GM21423 (cell line): ENCODE measurements around the gene TSNAX.
A peak's percentile ranks its signal among the peaks of the same experiment; 100 is the strongest.

Source experiments
- ATAC-seq: cut with Tn5 transposase; IDR thresholded peaks from one replicate; pipeline ENCODE4 v1.9.1; 2021; ENCODE audit warnings: mild to moderate bottlenecking, moderate library complexity; ENCODE audit not compliant: unreplicated experiment

TSNAX gene

DNA sequence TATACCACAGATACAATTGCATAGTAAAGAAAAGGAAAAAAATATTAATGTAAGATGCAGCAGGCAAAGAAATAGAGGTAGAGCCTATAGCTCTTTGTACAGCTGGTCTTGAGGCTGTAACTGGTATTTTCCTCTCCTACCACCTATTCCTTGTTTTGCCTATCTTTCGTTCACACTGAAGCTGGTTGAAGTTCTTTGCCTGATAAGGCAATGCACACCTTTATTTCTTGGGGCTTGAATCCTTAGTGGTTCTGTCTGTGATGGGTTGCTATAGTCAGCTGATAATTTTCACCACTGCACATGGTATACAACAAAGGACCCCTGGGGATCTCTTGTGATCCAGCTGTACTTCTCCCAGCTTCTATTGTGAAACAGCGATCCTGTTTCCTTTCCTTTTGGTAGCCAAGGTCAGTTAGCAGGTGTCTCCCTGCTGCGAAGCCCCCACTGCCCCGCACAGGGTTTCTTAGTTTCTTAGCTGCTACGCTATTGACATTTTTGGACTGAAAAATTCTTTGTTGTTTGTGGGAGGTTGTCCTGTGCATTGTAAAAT lies 9.9 kb upstream of the TSNAX start:
- no peak for ATAC-seq

DNA sequence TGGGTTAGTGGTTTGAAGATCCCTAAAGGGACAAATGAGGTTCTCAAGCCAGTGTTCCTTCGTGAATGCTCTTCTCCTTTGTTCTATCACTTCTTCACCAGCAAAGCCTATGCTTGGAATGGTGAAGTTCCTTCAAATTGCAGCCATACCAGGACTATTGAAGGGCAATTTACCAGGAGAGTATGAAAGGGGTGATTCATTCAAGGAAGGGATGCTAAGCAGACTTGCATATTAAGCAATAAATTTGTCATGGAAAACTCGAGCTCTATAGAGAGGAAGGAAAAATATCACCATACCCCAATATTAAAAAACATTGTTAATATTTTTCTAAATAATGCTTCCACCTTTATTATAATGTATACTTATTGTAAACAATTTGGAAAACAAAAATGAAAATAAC lies 9.3 kb upstream of the TSNAX start:
- no peak for ATAC-seq

DNA sequence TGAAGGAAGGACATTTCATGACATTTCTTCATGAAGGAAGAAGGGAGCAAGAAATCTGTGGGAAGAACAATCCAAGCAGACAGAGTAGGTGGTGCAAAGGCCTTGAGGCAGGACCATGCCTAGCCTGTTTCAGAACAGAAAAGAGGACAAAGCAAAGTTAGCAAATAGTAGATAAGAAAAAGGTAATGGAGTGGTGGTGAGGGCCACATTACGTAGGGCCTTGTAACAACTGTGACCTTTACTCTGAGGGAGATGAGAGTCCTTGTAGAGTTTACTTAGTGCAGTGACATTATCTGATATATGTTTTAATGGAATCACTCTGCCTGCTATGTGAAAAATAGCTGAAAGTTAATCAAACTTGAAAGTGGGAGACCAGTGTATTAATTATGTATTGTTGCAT lies 6.4 kb upstream of the TSNAX start:
- no peak for ATAC-seq

DNA sequence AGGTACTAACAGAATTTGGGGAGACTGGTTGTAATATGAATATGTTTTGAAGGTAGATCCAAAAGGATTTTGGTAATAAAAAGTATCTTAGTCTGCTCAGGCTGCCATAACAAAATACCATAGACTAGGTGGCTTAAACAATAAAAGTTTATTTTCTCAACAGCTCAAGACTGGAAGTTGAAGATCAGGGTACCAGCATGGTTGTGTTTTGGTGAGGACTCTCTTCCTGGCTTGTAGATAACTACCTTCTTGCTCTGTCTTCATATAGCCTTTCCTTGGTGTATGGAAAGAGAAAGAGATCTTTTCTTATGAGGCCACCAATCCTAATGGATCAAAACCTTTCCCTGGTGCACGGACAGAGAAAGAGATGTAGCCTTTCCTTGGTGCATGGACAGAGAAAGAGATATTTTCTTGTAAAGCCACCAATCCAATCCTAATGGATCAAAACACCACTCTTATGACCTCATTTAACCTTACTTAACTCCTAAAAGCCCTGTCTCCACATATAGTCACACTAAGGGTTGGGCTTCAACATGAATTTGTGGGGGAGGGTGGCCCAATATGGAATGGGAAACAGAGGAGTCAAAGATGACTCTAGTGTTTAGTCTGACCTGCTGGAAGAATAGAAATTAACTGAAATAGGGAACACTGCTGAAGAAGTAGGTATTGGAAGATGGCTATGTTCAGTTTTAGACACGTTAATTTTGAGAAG lies 5.4 kb upstream of the TSNAX start:
- no peak for ATAC-seq

DNA sequence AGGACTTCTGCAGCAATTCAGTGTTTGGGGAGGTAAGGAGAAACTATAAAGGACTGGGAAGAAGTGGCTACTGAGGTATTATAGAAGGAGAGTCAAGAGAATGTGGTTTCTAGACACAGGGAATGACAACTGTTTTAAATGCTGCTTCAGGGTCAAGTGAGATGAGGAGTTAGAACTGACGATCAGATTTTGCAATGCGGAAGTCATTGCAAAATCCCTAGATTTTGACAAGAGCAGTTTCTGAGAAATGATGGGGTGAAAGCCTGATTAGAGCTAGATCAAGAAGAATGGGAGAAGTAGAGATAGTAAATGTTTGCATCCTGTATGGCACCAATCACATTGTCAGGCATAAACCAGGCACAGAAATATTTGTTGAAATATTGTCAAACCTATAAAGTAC lies 4.7 kb upstream of the TSNAX start:
- no peak for ATAC-seq

DNA sequence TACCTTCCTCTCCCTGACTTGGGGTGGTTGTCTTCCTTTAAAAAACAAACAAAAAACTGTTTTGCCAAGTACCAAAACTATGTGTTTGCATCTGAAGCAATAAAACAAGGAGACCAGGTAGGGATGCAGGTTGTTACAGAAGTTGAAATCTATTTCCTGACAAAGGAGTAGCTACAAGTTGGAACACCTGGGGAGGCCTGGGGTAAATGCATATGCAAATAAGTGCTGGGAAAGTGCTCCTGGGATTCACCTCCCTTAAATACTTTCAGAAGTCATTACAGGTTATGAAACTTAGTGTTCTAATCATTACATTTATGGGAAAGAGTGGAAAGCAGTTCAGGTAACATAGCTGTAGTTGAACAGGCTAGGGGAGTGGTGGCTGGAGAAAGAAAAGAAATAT lies 1.9 kb upstream of the TSNAX start:
- no peak for ATAC-seq

DNA sequence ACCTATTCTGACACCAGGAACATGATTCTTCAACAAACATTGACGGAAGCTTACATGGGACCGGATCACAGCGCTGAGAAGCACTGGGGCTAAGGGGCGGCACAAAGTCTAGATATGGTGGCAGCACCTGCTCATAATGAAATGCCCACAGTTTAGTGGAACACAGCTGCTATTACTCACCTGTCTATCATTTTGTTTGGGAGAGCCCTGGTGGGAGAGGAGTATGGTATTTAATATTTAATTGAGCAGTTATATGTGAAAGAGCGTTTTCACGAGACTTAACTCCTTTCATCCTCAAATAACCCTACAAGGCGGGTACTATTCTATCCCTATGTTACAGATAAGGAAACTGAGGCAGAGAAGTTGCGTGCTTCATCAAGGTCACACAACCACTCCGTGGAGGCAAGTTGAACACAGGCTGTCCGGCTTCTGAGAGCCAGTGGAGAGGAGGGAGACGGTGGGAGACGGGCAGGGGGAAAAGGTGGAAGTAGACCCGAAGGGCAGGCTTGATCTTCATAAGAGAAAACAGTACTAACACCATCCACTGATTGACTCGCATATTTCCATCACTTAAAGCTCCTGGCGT lies 790 bp upstream of the TSNAX start:
- peak; percentile 14 for ATAC-seq

DNA sequence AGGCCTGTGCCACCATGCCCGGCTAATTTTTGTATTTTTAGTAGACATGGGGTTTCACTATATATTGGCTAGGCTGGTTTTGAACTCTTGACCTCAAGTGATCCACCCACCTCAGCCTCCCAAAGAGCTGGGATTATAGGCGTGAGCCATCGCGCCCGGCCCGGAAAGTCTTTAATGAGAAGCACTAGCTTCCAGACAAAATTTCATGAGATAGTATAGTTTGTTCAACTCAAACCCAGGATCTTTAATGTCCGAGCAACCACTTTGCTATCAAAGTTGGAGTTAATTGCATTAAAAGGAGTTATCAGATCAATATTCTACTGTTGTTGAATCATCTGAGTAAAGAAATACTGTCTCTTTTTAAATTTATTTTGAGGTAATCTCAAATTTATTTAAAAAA lies 4.8 kb downstream of the TSNAX start:
- no peak for ATAC-seq

DNA sequence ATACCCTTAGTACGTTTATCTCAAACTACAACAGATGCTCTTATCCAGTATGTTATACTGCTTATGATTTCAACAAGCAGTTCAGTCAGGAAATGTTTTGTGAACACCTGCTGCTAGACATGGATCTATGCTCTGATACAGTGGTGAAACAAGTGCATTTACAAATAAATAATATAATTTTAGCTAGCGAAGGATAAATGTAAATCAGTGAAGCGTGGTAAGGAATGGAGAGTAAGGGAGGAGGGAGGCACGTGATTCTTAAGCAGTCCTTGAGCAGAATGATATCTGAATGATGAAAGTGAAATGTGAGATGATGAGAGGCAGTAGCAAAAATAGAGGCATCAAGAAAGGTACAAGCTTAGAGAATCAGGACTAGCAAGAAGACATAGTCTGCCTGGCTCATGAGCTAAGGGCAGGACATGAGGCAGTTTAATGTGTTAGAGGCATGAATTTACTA lies 6.3 kb downstream of the TSNAX start:
- ATAC-seq: no peak

DNA sequence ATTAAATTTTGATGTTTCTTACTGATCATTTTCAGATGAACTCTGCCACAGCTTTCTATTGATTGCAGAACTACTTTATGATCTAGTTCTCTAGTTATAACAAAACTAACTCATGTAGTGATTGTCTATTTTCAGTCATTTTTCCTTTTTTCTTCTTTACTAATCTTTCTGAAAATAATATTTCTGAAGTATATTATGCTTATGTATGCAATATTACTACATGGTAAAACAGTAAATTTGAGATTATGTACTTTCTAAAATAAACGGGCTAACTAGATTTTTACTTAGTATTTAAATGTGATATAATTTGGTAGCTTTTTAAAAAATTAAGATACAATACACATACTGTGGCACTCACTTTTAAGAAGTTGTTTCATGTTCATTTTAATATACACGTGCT lies 7.6 kb downstream of the TSNAX start:
- no peak for ATAC-seq

DNA sequence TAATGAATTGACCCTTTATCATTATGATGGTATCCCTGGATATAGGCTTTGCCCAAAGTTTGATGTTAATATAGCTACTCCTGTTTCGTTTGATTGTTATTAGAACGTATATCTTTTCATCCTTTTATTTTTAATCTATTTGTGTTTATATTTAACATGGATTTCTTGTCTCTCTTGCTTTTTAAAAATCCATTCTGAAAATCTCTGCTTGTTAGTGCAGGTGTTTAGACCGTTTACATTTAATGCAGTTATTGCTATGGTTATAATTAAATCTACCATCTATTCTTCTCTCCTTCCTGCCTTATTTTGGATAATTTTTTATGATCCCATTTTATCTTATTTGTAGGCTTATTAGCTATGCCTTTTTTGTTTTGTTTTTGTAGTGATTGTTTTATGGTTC lies 12.4 kb downstream of the TSNAX start:
- no peak for ATAC-seq

DNA sequence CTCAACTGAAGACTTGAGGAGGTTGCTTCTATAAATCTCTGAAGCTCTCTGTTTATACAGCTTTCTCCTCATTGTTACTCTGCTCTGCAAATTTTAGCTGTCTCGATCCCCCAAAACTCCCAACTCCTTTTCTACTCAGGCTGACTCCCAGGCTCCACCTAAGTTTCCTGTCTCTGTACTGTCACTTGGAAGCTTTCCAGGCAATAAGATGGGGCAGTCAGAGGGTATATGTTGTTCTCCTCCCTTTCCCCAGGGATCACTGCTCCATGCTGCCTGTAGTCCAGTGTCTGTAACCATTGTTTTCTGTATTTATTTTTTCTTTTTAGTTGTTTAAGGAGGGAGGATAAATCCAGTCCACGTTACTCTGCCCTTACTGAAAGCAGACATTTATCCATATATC lies 13.4 kb downstream of the TSNAX start:
- ATAC-seq: no peak

DNA sequence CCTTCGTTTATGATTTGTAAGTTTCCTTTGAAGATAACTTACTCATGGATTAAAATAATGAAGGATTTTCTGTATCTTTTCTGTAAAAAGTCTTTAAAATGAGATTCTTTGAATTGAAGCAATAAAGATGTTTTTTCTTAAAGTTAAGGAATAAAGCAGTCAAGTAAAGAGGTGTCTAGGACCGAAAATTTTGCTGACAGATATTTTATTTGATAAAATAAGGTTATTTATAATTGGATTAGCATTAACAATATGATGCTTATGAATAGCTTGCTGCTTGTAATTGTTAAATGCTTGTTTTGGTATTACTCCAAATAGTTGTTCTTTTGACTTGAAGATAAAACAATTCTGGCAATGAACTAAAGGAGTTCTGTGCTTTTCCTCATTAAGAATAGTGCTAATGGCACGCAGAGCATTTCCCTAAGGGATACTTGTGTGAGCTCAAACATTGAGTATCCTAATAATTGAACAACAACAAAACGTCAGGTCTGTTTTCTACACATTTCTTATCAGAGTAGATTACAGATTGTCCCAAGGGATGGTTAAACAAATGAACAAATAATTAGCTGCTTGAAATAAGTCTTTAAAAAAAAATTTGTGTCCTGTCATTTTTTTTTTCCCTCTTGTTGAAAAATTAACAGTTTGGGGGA lies 16.6 kb downstream of the TSNAX start:
- ATAC-seq: no peak

DNA sequence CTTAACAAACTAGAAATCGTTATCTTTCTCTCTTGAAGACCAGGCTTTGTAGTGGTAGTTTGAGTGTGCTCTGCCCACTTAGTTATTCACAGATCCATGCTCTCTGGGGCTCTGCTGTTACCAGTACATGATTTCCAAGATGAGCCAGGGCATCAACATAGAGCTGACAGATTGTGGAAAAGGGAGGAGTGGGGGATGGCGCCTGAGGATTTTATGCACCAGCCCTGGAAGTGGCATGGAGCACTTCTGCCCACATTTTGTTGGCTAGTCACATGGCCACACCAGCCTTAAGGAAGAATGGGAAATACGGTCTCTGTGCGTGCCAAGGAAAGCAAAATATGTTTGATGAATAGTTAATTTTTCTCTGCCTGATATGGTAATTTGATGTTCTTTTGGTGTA lies 18.2 kb downstream of the TSNAX start:
- ATAC-seq: no peak

DNA sequence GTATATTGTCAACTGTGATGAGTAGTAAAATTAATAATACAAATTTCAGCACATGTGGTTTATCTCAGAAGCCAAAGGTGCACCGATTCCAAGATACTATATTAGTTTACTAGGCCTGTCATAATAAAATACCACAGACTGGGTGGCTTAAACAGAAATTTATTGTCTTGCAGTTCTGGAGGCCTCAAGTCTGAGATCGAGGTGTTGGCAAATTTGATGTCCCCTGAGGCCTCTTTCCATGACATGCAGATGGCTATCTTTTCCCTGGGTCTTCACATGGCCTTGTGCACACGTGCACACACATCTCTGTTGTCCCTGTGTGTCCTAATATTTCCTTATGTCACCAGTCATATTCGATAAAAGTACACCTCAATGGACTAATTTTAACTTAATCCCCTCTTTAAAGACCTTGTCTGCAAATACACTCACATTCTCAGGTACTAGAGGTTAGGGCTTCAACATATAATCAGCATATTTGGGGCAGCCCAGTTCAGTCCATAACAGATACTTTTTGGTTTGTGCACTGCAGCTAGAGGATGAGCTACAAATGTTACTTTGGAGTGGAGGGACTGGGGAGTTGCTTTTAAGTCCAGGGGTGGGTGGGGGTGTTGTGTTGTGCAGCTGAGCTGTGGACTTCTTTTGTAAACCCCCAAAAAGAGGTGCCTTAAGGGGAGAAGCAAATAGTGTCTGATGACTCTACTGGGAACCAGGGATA lies 21.4 kb downstream of the TSNAX start:
- ATAC-seq: no peak

DNA sequence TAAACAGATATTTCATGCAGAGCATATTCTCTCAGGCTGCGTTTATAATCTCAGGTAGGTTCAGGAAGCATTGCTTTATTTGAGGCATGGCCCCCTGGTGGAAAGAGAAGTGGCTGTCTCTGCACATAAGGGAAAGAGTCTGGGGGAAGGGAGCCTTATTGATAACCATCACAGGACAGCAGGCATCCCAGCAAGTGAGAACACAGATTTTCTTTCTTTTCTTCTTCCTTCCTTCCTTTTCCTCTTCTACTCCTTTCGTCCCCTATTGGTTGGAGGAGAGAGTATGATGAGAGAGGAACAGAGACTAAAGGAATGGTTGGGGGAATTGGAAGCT lies 21.9 kb downstream of the TSNAX start:
- no peak for ATAC-seq

DNA sequence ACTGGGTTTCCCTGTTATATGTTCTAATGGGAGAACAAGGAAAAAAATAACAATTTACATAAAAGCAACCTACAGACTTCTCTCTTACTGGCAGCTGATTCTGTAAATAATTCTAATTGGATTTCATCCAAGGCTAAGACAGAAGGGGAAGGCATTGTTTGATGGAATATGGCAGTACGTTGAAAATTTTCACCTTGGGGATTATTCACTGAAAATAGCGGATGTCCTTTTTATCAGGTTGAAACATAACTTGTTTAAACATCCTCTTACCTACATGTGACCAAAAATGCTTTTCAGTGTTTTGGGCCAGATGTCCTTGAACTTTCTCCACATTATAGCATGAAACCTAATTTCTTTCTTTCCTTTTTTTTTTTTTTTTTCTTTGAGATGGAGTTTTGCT lies 24.9 kb downstream of the TSNAX start:
- no peak for ATAC-seq

DNA sequence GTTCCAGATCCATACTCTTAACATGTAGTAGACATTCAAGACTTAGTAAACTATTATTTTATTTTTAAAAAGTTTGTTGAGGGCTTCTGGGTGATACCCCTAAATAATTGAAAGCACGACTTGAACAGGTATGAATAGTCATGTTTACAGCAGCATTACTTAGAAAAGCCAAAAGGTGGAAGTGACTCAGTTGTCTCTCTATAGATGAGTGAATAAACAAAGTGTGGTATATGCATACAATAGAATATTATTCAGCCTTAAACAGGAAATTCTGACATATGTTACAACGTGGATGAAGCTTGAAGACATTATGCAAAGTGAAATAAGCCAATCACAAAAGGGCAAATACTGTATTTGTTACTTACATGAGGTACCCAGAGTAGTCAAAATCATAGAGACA lies 26.5 kb downstream of the TSNAX start:
- no peak for ATAC-seq

DNA sequence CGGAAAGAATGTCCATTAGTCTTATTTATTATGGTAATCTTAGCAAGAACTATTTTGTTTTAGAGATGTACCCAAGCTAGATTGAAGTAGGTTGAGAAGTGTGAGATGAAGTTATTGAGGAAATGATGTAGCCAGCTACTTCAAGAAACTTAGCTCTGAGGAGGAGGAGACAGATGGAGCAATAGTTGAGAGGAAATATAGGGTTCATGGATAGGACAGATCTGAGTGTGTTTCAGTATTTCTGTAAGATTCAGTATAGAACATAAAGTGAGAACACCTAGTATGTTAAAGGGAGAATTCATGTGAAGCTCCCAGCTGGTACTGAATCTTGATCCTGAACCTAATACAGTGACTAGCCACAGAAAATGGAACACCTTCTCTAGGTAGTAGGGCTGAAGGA lies 28.9 kb downstream of the TSNAX start:
- ATAC-seq: no peak

DNA sequence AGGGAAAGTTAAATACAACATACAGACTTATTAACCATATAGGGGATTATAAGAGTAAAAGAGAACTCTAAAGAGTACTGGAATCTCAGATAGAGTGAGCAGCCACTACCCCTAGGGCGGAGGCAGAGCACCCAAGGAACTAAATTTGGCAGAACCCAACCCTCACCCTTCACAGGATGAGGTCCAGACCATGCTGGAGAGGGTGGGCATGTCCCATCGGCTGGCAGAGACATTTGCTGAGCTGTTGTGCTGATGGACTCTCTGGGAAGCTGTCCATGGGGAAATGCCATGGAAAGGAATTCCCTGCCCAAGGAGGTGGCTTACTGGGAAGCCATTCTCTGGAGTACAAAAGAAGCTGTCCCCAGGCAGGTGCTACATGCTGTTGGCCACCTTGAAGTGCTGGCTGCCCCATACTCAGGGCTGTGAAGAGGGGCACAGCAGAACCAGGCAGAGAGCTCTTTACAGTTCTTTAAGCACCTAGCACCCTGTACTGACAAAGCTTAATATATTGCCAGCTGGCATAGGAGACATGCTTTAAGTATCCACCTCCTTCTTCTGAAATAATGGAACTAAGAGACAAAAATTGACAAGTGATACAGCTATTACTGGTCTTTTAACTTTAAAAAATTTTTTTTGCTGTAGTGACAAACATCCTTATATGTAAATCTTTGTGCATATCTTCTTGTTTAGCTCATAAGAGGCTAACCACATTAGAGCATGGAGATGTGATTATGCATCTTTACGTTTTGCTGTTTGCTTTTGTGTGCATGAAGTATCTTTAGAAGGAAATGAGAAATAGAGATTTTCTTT lies 29.6 kb downstream of the TSNAX start:
- no peak for ATAC-seq

DNA sequence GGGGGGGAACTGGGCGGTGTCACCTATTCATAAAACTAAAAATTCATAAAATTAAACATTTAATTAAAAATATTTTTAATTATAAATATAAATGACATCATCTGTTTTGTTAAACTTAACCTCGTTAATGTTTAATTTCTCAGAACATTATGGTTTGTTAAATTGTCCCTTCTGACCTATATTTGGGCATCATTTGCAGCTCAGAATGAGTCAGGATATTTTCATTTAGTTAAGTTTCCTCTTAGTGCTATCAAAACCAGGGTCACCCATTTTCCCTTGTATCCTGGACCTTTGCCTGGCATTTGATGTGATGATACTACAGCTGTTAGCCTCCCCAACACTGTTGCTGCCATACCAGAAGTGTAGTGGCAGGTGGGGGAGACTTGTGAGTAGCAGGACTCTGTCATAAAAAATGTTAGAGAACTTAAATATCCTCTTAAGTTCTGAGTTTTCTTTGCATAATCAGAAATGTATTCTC lies 30.3 kb downstream of the TSNAX start:
- ATAC-seq: no peak
